ENCODE data around the gene NPB.
A peak's percentile ranks its signal among the peaks of the same experiment; 100 is the strongest.

NPB gene

DNA sequence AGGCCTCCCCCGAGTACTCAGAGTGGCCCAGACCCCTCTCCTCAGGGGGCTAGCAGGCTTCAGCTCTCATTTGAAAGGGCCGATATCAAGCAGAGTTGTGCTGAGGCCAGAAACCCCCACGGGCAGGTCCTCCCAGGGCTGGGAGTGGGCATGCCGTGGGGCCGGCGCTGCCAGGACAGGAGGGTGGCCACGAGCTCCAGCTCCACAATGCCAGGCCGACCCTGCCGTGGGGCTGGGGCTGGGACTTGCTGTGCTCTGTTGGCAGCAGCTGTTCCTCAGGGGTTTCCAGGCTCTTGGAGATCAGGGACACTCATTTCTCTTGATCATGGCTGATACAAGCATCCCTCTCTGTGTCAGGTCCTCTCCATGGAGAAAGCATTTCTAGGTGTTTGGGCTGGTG, 3.2 kb upstream of the NPB start:
- DNase-seq (ENCODE audit: low read depth in 2 of 3, low spot score in 2 of 3), result no peak

DNA sequence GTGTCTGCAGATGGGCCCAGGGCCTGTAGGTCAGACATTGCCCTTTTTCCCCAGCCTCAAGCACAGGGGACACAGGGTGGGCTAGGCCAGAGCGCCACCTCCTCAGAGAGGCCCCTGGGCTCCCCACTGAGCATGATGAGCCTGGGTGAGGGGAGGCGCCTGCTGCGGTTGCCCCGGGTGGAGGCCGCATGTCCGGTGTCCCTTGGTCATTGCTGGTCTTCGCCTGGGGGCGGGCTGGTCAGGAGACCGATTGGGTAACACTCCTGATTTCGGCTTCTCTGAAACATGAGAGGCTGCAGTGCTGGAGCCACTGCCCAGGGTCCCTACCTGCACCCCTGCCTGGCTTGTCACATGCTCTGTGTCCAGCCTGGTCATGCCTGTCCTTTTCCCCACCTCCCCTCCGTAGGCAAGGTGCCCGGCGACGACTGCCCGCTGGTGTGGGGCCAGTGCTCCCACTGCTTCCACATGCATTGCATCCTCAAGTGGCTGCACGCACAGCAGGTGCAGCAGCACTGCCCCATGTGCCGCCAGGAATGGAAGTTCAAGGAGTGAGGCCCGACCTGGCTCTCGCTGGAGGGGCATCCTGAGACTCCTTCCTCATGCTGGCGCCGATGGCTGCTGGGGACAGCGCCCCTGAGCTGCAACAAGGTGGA, 2.4 kb upstream of the NPB start:
- no peak for DNase-seq (ENCODE audit: low read depth in 2 of 3, low spot score in 2 of 3)

DNA sequence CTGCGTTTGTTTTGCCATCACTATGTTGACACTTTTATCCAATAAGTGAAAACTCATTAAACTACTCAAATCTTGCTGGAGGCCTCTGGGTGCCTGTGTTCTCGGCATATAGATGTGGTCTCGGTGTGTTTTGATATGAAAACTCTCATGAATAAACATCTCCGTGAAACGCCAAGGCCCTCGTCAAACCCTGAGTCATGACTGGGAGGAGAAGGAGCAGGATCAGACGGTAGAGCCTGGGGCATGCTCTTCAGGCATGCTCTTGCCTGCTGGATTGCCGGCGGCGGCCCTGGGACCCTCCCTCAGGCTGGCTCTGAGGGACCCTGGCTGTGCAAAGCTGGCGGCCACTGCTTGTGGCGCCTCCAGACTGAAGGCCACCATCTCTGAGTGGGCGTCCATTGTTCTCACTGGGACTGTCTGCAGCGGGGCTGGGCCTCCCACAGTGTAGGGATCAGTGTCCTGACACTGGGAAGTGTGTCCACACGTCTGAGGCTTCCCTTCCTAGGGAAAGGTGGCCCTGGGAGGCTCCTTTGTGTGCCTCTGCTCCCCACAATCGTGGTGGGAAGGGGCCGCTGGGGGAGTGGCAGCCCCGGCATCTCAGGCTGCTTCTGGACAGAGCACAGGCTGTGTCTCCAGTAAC, 1.7 kb upstream of the NPB start:
- DNase-seq (ENCODE audit: low read depth in 2 of 3, low spot score in 2 of 3), result no peak

DNA sequence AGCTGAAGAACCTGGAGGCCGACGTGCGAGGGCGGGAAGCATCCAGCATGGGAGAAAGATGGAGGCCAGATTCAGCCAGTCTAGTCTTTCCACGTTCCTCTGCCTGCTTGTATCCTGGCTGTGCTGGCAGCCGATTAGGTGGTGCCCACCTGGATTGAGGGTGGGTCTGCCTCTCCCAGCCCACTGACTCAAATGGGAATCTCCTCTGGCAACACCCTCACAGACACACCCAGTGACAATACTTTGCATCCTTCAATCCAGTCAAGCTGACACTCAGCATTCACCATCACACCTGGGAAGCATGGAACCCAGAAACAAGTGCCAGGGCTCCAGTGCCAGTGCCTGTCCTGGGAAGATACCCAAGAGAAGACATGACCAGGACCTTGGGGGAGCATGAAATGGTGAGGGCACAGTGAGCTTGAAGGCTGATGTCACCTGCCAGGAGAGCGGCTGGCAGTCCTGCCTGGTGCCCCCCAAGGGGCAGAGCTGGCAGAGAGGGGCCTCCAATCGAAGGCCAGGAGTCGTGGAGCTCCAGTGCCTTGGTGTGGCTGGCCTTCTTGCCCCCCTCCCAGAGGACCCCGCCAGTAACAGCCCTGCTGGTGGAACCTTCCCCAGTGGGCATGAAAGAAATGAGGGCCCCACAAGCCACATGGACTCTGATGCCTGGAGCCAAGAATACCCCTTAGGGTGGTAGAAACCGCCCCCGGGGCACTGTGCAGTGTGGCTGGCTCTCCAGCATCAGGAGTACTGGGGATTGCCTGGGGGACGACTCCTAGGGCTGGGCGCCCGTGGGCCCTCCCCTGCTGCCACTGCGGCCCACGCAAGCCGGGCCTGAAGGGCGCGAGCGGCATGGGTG, 643 bp upstream of the NPB start:
- no peak for DNase-seq (ENCODE audit: low read depth in 2 of 3, low spot score in 2 of 3)

DNA sequence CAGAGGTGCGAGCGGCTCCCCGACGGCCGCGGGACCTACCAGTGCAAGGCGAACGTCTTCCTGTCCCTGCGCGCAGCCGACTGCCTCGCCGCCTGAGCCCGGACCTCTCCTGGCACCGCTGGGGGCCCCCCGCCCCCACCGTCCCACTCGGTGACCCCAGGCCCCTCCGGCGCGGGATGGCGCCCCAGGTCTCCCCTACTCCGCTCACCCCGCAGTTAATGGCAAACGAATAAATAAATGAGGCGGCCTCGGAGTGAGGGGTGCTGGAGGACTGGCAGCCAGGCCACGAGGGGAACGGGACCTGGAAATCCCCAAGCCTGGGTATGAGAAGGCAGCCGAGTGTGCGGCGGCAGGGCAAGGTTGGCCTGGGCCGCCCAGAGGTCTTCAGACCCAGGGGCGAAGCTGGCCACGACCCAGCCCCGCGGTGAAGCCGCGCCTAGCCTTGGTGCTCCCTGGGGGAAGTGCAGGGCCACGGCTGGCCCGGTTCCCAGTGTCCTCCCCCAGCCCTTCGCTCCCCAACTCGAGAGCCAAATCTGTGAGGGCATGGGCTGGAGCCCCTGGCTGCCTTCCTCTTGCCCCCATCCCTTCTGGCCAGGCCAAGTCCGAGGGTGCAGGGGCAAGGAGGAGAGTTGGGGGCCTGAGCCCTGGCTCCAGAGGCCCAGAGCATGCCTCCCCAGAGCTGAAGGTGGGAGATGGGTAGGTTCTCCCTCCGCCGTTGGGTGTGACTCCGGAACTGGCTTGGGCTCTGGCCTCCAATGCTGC, 796 bp downstream of the NPB start:
- DNase-seq (ENCODE audit: low read depth in 2 of 3, low spot score in 2 of 3), result no peak

DNA sequence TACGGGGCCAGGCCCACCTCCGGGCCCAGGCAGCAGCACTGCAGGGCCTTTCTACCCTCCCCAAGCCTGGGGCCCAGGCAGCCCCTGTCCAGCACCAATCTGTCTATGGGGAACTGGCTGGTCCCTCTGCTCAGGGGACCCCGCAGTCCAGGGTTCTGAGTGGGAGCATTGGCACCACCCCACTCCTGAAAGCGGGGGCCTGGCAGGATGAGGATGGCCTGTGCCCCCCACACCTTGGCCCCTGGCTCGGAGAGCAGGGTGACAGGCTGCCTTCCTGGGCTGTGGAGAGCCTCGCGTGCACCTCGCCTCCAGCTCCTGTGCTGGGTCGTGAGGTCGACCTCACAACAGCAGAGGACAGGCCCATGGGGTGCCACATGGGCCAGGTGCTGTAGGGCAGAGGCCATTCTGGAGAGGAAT, 1.4 kb downstream of the NPB start:
- DNase-seq (ENCODE audit: low read depth in 2 of 3, low spot score in 2 of 3), result no peak

DNA sequence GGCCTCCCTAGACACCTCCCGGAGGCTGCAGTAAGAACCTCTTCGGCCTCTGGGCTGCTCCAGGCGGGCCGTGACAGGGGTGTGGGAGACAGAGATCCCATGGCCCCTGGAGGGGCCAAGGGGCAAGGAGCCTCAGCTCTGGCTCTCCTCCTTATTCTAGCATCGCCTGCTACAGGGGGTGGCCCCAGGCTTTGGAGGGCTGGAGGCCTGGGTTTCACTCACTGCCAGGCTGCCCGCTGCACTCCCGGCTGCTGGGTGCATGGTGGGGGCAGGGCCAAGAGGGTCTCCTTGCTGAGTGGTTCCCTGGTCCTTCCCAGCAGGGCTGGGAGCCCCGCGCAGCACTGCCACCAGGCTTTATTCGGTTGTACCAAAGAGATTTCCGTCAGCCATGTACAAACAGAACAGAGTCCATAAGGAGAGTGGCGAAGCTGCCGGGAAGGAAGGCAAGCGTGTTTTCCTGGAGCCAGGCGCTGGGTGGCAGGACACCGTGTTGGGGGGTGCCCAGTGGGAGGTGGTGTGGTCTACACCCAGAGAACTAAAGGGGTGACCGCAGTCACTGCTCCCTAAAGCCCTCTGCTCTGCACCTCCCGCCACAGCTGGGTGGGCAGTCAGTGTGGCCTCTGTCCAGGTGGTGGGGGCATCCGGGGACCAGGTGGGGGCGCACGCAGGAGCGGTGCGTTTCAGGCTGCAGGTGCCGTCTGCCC, 2.0 kb downstream of the NPB start:
- DNase-seq (ENCODE audit: low read depth in 2 of 3, low spot score in 2 of 3), result no peak

DNA sequence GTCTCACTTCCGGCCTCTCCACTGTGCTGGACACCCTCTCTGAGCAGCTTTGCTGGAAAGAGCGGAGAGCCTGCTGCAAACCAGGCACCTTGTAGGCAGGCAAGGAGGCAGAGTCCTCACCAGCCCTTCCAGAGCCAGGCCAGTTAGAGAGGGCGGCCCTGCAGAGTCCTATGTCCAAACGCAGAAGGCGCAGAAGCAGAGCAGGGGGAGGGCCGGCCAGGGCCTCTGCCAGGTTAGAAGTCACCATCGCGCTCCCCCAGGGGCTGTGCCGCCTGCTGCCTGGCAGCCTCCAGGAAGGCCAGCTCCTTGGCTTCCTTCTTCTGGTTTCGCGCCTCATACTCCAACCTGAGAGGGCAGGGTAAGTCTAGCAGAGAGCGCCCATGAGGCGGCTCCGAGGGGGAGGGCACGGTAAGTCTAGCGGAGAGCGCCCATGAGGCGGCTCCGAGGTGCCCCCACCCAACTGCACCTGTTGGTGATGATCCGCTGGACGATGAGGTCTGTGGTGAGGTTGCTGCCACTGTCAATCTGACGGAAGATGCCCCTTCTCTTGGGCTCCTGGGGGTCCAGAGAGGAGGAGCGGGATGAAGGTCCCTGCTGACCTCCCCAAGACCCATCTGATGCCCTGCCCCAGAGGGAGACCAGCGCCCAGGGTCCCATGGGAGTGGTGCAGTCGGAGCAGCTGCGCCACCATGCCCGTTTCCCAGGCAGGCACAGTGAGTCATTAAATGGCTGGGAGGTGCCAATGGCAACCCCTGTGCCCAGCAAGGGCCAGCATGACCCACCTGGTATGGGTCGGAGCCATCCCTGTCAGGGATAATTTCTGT, 2.8 kb downstream of the NPB start:
- DNase-seq (ENCODE audit: low read depth in 2 of 3, low spot score in 2 of 3), result no peak

DNA sequence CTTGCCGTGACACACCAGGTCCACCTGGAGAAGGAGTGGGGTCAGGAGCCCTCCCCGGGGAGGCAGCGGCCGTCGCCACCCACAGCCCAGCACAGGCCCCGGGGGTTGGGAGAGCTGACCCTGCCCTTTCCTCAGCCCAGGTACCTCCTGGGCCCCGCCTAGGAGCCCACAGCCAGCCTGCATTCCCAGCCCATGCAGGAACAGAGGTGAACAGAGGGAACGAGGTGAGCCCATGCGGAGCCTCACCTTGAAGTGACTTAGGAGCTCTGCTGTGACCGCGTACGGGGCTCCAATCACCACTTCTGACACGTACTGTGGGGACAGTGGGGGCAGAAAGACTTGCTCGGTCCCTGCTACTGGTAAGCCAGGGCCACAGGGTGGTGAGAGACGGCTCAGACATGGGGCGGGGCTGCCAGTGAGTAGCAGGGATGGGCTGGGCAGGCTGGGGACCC, 3.4 kb downstream of the NPB start:
- DNase-seq (ENCODE audit: low read depth in 2 of 3, low spot score in 2 of 3), result no peak

DNA sequence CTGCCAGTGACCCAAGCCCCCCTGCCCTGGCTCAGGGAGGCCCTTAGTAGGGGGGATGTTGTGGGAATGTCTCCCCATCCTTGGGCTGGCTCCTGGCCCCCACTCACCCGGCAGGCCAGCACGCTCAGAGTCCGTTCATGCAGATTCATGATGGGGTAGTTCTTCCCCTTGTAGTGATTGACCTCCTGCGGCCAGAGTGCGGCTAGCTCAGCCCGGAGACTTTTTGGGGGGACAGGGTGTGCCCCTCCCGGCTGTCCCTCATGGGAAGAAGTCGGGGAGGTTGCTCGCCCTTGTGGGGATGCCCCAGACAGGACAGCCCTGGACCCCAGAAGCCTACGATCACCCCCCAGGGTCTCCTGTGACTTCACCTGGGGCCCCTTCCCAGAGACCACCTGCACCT, 4.0 kb downstream of the NPB start:
- no peak for DNase-seq (ENCODE audit: low read depth in 2 of 3, low spot score in 2 of 3)

DNA sequence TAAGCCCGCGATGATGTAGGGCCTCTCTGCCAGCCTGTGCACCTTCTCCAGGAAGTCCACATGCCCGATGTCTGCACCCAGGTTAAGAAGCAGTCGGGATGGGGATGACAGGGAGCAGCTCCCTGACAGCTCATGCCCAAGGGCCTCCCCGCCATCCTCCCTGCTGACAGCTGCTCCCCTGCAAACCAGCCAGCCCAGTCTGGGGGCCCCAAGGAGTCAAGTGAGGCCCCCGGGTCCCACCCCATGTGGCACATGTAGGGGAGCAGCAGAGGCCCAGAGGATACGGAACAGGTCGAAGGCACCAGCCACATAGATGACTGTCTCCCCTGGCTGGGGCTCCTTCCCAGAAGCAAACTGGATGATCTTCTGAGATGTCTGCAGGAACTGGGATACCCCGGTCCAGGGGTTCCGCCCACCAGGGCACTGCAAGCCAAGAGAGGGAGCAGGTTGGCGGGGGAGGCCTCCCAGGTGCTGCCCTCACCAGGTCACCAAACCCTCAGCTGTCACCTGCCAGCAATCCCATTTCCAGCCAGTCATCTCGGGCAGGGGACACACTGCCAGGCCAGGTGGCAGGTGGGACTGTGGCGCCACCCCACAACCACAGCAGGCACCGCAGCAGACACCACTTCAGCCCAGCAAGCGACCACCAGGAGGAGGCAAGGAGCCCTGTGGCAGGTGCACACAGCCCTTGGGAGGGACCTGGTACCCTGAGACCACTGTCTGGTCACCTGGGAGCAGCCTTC, 4.6 kb downstream of the NPB start:
- DNase-seq (ENCODE audit: low read depth in 2 of 3, low spot score in 2 of 3), result no peak

DNA sequence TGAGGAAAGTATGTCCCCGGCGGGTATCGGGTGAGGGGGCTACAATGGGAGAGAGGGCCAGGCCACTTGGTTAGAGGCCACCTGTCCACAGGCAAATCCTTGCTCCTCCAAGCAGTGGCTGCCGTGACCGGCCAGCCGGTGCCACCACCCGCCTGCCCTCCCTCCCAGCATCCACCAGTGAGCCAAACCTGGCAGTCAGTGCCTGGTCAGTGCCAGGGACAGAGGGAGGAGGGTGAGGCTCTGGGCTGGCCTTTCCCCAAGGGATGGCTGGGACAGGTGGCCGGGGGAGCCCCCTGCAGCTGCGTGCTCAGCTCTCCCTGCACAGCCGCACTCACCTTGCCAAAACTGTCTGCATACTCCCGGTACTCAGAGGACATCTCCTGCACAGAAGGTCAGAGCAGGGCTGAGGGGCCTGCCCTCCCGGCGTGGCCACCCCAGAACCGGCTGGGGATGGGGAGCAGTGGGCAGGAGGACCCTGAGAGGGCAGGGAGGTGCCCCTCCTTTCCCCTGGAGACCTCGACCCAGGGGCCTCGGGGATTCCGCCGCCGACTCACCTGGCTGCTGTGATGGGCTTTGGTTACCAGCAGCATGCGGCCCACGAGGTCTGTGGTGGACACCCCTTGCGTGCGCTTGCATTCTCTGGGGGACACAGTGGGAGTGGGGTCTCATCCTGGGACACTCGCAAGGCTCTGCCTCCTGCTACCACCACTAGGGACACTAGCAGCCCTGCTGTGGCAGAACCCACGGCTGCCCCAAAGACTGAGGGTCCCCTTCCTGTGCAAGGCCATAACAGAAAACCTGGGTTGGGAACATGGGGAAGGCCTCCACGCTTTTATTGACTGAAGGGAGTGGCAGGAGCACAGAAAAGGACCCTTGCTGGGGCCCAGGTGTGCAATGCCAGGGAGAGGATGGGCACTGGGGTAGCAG, 5.4 kb downstream of the NPB start:
- DNase-seq (ENCODE audit: low read depth in 2 of 3, low spot score in 2 of 3), result no peak

DNA sequence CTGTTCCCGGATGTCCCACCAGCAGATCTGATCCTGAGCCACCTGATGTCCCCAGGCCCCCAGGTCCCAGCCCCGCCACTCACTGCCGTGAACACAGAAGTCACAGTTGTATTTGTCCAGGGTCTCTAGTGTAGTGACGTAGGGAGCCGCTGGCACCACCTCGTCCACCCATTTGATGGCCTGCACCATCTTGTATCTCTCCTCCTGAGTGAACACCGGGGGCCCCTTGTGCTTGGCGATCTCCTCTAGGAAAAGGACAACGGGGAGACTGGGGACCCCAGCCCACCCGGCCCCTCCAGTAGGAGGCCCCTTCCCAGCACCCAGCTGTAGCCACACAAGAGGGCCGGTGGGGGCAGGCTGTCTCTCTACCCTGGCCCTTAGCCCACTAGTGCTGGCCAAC, 6.8 kb downstream of the NPB start:
- no peak for DNase-seq (ENCODE audit: low read depth in 2 of 3, low spot score in 2 of 3)

DNA sequence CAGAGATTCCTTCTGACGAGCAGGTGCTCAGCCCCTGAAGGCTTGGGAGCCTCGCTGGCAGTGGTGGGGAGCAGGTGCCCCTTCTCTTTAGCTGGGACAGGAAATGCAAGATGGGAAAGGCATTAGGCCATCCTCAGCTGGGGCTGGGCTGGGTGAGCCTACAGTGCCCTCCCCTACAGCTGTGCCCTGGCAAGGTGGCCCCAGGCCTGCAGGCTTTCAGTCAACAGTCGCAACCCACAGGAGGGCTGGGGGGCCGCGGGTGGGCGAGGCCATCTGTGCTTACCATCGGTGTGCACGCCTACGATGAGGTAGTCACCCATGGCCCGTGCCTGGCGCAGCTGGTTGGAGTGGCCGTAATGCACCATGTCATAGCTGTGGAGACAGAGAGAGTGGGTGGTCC, 7.2 kb downstream of the NPB start:
- DNase-seq (ENCODE audit: low read depth in 2 of 3, low spot score in 2 of 3), result no peak

DNA sequence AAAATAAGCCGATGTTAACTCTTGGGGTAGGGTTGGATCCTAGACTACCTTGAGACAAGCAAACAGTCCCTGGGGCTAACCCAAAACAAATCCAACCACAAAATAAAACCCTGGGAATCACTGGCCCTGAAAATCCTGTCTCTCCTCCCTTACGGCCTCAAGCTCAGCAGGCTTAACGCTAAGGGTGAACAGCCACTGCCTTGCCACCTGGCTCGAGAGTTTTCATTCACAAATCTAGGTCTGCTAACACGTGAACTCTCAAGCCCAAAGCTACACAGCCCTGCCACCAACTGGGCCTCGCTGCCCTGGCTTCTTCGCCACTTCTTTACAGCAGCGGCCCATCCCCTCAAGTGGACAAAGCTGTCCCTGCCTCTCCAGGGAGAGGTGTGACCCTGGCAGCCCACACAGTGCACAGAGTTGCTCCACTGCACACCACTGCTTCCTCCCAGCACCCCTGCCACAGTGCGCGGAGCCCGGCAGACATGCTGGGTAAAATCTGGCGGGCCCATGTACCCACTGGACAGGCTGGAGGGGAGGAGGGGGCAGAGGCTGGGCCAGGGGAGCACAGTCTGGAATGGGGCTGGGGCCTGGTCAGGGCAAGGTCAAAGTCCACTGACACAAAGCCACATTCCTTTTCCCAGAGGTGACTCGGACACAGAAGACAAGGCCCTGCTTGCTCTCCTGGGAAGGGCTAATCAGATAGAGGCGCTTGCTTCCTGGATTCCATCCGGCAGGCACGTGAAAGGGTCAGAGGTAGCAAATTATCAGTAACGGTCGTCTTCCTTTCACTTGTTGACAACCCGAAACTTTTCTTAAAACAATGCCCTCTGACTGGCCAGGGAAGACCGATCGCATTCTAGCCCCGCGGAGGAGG, 8.2 kb downstream of the NPB start:
- DNase-seq (ENCODE audit: low read depth in 2 of 3, low spot score in 2 of 3), result no peak

DNA sequence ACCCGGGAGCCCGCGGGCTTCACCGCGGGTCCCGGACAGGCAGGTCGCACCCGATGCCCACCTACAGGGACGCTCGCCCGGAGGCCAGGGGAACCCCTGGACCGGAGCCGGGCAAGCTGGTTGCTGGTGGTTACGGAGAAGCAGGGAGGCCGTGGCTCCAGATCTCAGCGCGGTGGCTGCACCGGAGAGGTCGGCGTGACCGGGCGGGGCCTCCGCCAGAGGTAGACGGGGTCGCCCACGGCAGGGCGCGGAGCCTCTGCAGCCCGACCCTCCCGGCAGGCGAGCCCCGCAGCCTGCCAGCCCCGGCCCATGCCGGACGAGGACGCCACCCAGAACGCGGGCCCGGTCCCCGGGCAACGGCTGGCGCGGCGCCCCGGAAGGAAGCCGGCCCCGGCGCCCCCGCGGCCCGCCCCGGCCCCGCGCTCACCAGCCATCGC, 8.8 kb downstream of the NPB start:
- no peak for DNase-seq (ENCODE audit: low read depth in 2 of 3, low spot score in 2 of 3)

DNA sequence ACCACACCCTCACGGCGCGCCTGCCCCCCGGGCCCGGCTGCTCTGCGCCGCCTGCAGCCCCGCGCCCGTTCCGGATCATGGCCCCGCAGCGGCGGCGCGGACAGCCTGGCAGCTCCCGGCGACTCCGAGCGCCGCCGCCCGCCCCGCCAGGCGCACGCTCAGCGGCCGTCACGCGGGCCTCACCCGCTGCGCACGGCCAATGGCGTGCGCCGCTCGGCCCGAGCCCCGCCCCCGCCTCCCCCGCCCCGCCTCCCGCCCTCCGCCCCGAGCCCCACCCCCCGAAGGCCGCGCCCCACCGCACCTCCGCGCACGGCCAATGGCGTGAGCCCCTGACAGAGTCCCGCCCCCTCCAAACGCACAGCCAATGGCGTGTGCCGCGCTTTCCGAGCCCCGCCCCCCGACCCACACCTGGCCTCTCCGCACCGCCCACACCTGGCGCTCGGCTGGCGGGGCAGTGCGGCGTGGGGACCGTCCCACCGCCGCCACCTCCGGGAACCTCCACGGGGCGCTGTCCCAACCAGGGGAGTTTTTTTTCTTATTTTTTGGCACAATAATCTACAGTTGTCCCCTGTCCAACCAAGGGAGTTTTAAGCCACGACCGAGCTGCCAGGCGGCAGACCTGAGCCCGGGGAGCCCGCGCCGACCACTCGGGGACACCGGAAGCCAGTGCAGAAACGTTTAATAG, 9.4 kb downstream of the NPB start, which contains the start of gene PCYT2:
Gene PCYT2 (minus strand): TSS at position 123 of the 685 bp plus-strand sequence. CDS start 44 bp downstream, at position 79.
- peak; percentile 76 to 81 (median 80) for DNase-seq (ENCODE audit: low read depth in 2 of 3, low spot score in 2 of 3)

Measured in activated CD8-positive, alpha-beta memory T cell treated with anti-CD3 and anti-CD28 coated beads for 48 hours (primary cell).